OCI-LY3 (cell line): ENCODE data around the gene FUT2.

ENCODE experiments used
- EZH2phosphoT487 ChIP-seq: fragments of 200-600 bp; shearing (Covaris generic); IDR thresholded peaks from 2 replicates; pipeline ENCODE4 v1.6.1; 2018; ENCODE audit warnings: antibody characterized with exemption, mixed run types, low read depth
- TF ChIP-seq, protein P1 (sequence below): fragments of 200-600, 300-600 bp; sonication (generic); IDR thresholded peaks from 2 replicates; pipeline ENCODE4 v1.5.1; 2014; ENCODE audit warnings: antibody characterized with exemption, low read length, low read depth

- TF ChIP-seq, protein P1, sequence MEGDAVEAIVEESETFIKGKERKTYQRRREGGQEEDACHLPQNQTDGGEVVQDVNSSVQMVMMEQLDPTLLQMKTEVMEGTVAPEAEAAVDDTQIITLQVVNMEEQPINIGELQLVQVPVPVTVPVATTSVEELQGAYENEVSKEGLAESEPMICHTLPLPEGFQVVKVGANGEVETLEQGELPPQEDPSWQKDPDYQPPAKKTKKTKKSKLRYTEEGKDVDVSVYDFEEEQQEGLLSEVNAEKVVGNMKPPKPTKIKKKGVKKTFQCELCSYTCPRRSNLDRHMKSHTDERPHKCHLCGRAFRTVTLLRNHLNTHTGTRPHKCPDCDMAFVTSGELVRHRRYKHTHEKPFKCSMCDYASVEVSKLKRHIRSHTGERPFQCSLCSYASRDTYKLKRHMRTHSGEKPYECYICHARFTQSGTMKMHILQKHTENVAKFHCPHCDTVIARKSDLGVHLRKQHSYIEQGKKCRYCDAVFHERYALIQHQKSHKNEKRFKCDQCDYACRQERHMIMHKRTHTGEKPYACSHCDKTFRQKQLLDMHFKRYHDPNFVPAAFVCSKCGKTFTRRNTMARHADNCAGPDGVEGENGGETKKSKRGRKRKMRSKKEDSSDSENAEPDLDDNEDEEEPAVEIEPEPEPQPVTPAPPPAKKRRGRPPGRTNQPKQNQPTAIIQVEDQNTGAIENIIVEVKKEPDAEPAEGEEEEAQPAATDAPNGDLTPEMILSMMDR: no peak
- no peak for TF ChIP-seq EZH2phosphoT487
Measured at GRCh38 chr19:48713864-48714755, 18.3 kb downstream of the FUT2 start.
